GM21723 (cell line): Measurements from ENCODE around the gene RUFY3.
A peak's percentile ranks its signal among the peaks of the same experiment; 100 is the strongest.
"Not testable (repeated sequence)": the region's sequence is repeated elsewhere in the genome, so short reads cannot be mapped to it uniquely, and the experiment has no call there.

Experiments
- ATAC-seq: cut with Tn5 transposase; IDR thresholded peaks from one replicate; pipeline ENCODE4 v1.9.1; 2021; ENCODE audit warnings: mild to moderate bottlenecking, moderate library complexity; ENCODE audit not compliant: unreplicated experiment

RUFY3 gene

DNA sequence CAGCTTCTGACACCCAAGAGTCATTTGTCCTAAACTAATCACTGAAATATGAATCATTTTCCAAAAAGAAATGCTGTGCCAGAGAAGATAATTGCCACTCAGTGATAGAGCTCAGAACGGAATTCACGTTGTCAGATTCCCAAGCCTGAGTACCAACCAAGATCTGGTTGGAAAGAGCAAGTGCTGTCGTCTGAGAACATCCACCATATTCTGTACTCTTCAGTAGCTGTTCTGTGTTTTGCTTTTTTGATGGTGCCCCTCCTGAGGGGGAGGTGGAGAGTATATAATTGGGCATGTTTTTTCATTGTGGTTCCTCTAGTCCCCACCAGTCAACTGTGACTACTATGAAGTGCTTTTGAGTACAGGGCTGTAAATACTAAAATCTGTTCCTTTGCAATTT is 13.2 kb downstream of the RUFY3 start:
- peak; percentile 14 for ATAC-seq

DNA sequence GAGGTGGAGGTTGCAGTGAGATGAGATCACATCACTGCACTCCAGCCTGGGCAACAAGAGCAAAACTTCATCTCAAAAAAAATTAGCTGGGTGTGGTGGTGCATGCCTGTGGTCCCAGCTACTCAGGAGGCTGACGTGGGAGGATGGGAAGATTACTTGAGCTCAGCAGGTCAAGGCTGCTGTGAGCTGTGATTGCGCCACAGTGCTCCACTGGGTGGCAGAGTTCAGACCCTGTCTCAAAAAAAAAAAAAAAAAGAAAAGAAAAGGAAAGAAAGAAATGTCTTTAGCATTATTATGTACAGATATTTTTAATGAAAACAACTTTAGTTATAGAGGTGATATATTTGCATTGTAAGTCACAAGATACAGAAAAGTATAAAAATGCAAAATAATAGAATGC is 14.2 kb downstream of the RUFY3 start:
- not testable (repeated sequence) for ATAC-seq

DNA sequence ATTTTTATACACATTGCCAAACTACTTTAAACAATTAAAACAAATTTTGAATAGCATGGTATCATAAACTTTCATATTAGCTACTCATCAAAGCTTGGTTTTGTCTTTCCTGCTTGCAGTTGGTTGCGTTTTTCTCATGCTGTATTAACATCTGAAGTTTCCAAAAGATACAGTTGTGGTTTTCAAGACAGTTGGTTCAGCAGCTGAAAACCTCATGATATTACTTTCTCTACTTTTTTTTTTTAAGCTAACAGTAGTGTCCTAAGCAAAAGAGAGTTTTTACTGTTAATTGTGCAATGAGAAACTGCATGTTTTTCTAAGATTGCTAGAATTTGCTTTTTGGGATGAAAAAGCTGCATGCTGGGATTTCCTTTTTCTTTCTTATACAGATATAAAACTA is 15.2 kb downstream of the RUFY3 start:
- ATAC-seq = no peak

GRCh38 chr4:70737409-70737808 is 15.6 kb downstream of the RUFY3 start:
- ATAC-seq = no peak

GRCh38 chr4:70739496-70740337 is 18.0 kb downstream of the RUFY3 start:
- no peak for ATAC-seq

- no peak for ATAC-seq
Observed at GRCh38 chr4:70741867-70742658, 20.3 kb downstream of the RUFY3 start.

GRCh38 chr4:70743731-70744130 is 22.0 kb downstream of the RUFY3 start:
- ATAC-seq = no peak

DNA sequence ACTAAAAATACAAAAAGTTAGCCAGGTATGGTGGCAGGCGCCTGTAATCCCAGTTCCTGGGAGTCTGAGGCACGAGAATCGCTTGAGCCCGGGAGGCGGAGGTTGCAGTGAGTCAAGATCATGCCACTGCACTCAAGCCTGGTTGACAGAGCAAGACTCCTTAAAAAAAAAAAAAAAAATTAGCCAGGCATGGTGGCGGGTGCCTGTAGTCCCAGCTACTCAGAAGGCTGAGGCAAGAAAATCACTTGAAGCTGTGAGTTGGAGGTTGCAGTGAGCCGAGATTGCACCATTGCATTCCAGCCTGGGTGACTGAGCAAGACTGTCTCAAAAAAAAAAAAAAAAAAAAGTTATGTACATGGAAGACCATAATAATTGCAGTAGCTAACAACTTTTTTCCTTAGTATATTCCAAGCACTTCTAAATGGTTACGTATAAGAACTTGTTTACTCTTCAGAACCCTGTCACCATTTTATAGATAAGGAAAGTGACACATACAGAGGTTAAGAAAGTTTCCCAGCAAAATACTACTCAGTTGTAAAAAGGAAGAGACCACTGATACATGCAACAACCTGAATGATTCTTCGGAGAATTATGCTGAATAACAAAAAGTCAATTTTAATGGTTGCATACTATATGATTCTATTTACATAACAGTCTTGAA is 24.5 kb downstream of the RUFY3 start:
- ATAC-seq = no peak

DNA sequence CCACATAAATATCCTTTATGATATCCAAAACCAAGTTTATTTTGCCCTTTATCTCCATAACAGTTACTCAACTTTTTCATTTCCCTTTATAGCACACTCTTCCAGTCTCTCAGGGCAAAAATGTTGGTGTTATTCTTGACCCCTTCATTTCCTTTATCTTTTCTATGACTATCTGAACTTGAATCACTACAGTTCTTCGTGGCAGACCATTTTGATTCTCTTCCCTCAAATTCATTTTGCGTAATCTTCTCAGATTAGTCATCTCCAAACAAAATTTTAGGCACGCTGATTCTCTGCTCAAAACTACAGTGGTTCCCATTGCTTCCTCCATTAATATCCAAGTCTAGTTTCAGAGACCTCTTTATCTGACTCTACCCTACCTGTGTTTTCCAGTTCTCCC is 26.1 kb downstream of the RUFY3 start:
- no peak for ATAC-seq

DNA sequence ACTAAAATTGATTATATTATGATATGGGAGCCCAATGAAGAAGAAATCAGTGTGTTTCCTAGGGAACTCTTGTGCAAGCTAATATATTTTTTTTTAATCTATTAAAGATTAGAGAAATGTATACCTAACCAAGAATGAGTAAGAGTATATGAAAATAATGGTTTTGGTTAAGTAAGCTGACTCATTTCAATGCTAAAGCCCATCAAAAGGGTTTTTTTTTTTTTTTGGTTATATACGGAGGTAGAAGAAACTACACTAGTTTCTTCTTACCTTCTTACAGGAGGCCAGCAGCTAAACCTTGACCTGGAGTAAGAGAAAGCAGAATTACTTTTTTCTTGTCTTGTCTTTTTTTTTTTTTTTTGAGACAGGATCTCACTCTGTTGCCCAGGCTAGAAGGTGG is 27.5 kb downstream of the RUFY3 start:
- peak; percentile 80 for ATAC-seq

- ATAC-seq = no peak
Observed at GRCh38 chr4:70752236-70752635, 30.5 kb downstream of the RUFY3 start.

DNA sequence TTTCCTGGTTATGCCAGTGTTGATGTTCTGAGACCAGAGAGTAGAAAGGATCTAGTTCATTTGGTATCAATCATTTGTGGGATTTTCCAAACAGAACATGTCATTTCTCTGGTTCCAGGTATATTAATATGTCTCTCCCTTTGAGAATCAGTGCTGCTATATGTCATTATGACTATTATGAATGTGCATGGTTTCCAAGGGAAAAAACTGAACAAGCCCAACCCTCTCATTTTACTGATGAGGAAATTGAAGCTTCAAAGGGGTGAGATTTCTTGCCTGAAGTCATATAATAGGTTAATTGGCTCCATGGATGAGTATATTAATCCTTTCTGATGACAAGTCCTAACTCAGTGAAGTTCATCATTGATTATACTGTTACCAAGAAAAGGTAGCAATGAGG is 31.9 kb downstream of the RUFY3 start:
- no peak for ATAC-seq

DNA sequence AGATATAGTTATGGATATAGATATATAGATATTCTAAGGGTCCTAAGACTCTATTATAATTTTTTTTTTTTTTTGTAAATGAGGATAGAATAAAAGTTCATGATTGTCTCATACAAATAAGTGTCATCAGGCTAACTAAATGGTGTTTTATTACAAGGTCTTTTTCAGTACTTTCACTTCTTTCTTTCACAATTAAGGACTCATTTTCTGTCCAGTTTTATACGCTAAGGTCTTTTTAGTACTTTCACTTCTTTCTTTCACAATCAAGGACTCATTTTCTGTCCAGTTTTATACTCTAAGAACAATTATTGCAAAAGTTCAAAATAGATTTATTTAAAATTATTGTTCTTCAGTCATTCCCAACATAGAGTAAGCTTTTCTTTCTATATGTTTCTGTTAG is 32.7 kb downstream of the RUFY3 start:
- peak; percentile 76 for ATAC-seq

DNA sequence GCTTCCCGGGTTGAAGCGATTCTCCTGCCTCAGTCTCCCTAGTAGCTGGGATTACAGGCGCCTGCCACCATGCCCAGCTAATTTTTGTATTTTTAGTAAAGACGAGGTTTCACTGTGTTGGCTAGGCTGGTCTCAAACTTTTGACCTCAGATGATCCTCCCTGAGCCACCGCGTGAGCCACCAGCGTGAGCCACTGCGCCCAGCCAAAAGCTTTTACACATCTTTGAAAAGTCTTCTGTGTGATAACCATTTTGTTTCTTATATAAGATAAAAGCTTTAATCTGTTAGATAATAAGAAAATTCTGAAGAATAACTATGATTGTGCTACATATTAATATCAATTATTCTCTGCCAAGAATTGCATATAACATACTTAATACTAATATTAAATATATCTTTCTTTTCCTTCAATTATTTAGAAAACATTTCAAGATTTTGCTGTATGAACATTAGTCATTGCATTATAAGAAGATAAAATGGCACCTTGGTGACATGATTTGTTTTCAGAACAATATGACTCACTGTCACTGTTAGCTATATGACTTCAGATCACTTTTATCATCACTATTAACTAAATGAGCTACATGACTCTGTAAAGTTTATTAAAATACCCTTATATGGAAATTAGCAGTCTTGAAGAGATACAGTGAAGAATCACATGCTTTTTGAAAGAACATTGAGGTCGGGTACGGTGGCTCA is 33.4 kb downstream of the RUFY3 start:
- peak; percentile 43 for ATAC-seq

DNA sequence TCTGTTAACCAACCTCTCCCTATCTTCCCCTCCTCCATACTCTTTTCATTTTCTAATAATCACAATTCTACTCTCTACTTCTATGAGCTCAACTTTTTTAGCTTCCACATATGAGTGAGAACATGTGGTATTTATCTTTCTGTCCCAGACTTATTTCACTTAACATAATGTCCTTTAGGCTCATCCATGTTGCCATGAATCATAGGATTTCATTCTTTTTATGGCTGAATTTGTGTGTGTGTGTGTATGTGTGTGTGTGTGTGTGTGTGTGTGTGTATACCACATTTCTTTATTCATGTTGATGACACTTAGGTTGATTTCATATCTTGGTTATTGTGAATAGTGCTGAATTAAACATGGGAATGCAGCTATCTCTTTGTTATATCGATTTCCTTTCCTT is 37.4 kb downstream of the RUFY3 start:
- no peak for ATAC-seq

- ATAC-seq = no peak
Observed at GRCh38 chr4:70759627-70760026, 37.9 kb downstream of the RUFY3 start.

DNA sequence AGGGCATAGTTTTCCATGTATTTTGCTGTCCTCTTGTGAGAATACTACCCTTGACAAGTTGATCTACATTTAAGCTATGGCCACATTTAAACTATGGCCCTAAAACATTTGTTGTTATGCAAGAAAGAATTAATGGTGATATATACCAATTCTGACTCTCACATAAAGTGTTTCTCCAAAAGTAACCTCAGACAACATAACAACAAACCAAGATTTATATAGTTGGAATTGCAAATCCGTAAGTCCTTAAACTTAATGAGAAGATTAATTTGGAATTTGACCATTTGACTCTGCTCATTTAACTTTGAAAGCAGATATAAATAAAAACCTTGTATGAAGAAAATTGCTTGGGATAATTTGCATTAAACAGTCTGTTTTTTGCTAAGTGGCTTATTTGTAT is 38.9 kb downstream of the RUFY3 start:
- no peak for ATAC-seq

DNA sequence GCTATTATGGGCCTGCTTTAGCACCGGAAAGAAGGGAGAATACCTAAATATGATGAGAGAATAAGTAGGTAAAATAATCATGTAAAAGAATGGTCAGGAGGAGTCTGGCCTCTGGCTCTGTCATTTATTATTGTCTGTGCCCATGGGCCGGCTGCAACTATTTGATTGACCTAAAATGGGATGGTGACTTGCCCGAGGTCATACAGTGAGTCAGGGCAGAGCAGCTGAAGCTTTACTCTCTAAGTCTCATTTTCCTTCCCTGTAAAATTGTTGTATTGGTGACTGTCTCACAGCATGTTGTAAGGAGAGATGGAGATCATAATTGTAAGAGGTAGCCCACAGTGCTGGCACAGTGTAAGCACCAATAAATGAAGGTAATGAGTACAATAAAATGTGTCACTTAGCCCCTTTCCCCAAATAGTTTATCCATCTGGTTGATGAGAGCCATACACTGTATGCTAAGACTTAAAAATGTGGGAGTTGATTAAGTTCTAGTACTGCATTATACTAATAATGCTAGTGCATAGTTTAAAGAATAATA is 39.6 kb downstream of the RUFY3 start:
- ATAC-seq = no peak

GRCh38 chr4:70765368-70765767 is 43.6 kb downstream of the RUFY3 start:
- ATAC-seq = no peak

DNA sequence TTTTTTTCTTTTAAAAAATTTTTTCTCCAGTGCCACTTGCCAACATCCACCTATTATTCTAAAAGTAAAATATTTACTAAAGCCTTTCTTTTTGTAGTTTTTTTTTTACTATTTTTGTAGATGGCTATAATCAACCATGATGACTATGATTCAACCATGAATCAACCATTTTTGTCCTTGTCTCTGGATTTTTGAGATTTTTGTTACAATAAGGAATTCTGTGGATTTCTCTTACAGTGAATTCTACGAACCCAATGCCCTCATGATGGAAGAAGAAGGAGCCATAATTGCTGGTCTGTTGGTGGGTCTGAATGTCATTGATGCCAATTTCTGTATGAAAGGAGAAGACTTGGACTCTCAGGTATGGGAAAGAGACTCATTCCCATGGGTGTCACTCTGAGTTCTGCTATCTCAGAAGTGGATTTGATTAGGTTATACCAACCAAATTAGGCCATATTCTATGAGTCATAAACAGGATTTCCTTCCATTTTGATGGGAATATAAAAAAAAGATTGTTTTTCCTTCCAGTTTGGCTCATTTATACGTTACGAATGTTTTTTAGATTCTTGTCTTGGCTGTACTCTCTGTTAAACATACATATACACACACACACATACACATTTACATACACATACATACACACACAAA is 46.7 kb downstream of the RUFY3 start:
- ATAC-seq = no peak
